AG04450 (cell line): ENCODE results near the gene NDUFAF4. TPM values are rescaled to one million over a fixed set of nuclear protein-coding genes. Genes with fewer than 3 reads are reported as not detected.

Experiments used
- CTCF ChIA-PET: fragments of 300-600, 350-600 bp; formaldehyde crosslinking; extraction: SDS; loops from one replicate; lab custom pipeline; 2022; ENCODE audit warnings: antibody characterized with exemption, inconsistent platforms; lab: Charles Lee
- POLR2A ChIA-PET: fragments of 350-600 bp; formaldehyde crosslinking; extraction: SDS; loops from one replicate; lab custom pipeline; 2021; ENCODE audit warnings: antibody characterized with exemption, inconsistent platforms; lab: Yijun Ruan, JAX
- DNase-seq: peaks from one replicate; pipeline ENCODE4 v3.0.0-alpha.2; 2011; ENCODE audit warnings: low read depth, low spot score
- H3K27ac ChIP-seq: one replicate; pipeline ENCODE4 v1.5.1; 2012; ENCODE audit warnings: low read depth, low read length, control low read depth
- H3K27me3 ChIP-seq: one replicate; pipeline ENCODE4 v1.6.0; 2012; ENCODE audit warnings: low read length; ENCODE audit not compliant: control insufficient read depth, insufficient read depth
- H3K4me3 ChIP-seq: 2 replicates; pipeline ENCODE4 v1.5.1; 2011; ENCODE audit warnings: mild to moderate bottlenecking, low read depth, low read length, control low read depth
- H3K9me3 ChIP-seq: 2 replicates; pipeline ENCODE4 v1.5.1; 2012; ENCODE audit warnings: low read length; ENCODE audit not compliant: control insufficient read depth, insufficient read depth
- CTCF ChIP-seq: IDR thresholded peaks from 2 replicates; pipeline ENCODE4 v1.5.1; 2011; ENCODE audit warnings: low read depth, low read length, control low read depth, inconsistent platforms
- polyA plus RNA-seq: library from polyadenylated mRNA; depleted of rRNA; stranded (reverse); fragments of >200 nt; gene quantifications from 2 replicates; pipeline ENCODE4 v1.2.3, GENCODE V29; 2011

The NDUFAF4 gene
- polyA plus RNA-seq, 1 experiment = 32.5 TPM

DNA sequence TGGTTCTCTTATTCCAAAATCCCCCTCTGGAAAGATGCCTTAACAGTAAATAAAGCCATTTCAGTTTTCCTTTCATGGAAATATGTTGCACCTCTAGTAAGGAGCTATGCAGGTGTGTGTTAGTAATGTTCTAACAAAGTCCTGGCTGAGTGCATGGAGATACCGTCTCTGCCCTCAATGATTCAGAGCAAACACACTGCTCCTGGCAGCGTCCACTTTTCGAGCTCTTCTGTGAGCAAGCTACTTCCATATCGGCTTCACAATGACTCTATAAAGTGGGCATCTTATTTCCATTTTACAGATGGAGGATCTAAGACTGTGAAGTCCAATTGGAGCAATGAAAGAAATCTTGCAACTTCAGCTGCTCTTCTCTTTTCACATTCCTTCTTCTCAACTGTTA lies 30.0 kb upstream of the NDUFAF4 start:
- CTCF ChIA-PET = interaction anchor here (0.6 kb wide), 1 partner anchor 16 kb away, joined by 3 read pairs; no protein-coding TSS in a partner anchor
- no peaks in the 10 kb centered on the region; the same call in 1 of the 2 replicates for H3K9me3 ChIP-seq
- H3K27ac ChIP-seq = no peak overlapping the region
- peaks cover 31% of the 10 kb centered on the region for H3K27me3 ChIP-seq
- H3K4me3 ChIP-seq = no peak overlapping the region
- TF ChIP-seq CTCF = no peak
- POLR2A ChIA-PET = no interaction called here
- no peak for DNase-seq

DNA sequence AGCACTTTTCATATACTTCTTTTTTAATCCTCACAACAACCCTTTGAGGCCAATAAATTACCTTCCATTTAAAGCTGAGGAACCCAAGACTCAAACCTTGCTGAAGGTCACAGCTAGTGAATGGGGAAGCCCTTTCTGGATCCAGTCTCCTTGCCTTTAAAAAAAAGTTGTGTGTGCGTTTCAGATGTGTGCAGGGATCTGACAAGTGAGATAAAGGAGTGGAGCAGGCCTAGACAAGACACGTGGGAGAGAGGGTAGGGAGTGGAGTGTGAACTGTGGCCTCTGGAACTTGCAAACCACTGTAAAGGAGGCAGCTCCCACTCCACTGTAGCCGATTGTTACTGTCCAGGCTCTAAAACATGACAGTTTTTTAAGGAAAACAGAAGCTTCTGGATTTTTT lies 28.7 kb upstream of the NDUFAF4 start:
- POLR2A ChIA-PET = no interaction called here
- no peak for TF ChIP-seq CTCF
- Histone ChIP-seq H3K4me3 (no peak overlapping the region), H3K9me3 (no peaks in the 10 kb centered on the region; the same call in 1 of the 2 replicates), H3K27me3 (peaks cover 36% of the 10 kb centered on the region), H3K27ac (no peak overlapping the region)
- CTCF ChIA-PET = interaction anchor here (1.5 to 1.8 kb wide), 2 partner anchors 26 to 28 kb away, joined by 4 to 5 read pairs; no protein-coding TSS in a partner anchor
- DNase-seq = no peak

- TF ChIP-seq CTCF = no peak
- ChIA-PET POLR2A (interaction anchor here (0.7 kb wide), 1 partner anchor 111 kb away, joined by 4 read pairs; no protein-coding TSS in a partner anchor), CTCF (interaction anchor here (1.5 to 1.8 kb wide), 2 partner anchors 25 to 27 kb away, joined by 4 to 5 read pairs; no protein-coding TSS in a partner anchor)
- no peak overlapping the region; the same call in 1 of the 2 replicates for H3K4me3 ChIP-seq
- no peak for DNase-seq
- no peaks in the 10 kb centered on the region; the same call in 1 of the 2 replicates for H3K9me3 ChIP-seq
- peaks cover 38% of the 10 kb centered on the region for H3K27me3 ChIP-seq
- no peak overlapping the region for H3K27ac ChIP-seq
Measured at GRCh38 chr6:96925290-96925687, 27.6 kb upstream of the NDUFAF4 start.

DNA sequence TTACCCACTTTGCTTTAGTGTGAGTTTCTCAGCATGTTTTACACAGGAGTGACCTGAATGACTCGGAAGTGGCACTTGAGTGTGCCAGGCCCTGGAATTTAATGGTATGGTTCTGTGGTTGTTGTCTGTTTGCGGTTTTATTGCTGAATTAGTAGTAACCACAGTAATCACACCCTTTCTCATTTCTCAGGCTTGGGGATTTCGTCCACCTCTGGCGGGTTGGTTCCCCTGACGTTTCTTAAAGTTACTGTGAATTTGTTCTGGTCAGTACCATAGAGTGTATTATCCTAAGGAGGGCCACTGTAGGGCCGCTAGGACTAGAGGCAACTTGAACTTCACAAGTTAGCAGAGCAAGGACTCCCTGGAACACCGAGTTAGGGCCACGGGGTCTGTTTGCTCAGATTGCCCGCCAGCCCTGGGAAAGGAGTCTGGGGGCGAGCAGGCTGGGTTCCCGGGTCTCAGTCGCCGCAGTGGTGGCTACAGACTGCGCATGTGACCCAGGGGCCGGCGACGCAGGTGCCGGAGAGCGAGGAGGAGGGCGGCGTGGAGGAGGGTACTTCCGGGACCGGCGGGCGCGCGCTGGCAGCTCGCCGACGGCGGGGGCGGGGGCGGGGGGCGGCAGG lies 26.3 kb upstream of the NDUFAF4 start:
- peak overlapping the region; percentile 65 for H3K4me3 ChIP-seq

More for the DNA sequence above, 26.3 kb upstream of the NDUFAF4 start:
- TF ChIP-seq CTCF = no peak
- Histone ChIP-seq H3K9me3 (no peaks in the 10 kb centered on the region; the same call in 1 of the 2 replicates), H3K27ac (no peak overlapping the region), H3K27me3 (peaks cover 39% of the 10 kb centered on the region)
- CTCF ChIA-PET = no interaction called here
- POLR2A ChIA-PET = no interaction called here
- DNase-seq = no peak
